Mesodermal cell (in vitro differentiated cells): ENCODE measurements around the gene COL24A1.
"Not testable (repeated sequence)": the region's sequence is repeated elsewhere in the genome, so short reads cannot be mapped to it uniquely, and the experiment has no call there.

Experiments
- H3K27ac ChIP-seq: 2 replicates; pipeline ENCODE4 v1.7.0; 2013; ENCODE audit warnings: mild to moderate bottlenecking, low read depth, low read length, moderate library complexity; ENCODE audit not compliant: severe bottlenecking
- H3K36me3 ChIP-seq: 2 replicates; pipeline ENCODE4 v1.7.1; 2013; ENCODE audit warnings: mild to moderate bottlenecking, low read length, moderate library complexity; ENCODE audit not compliant: control insufficient read depth, insufficient read depth
- H3K4me1 ChIP-seq: one replicate; pipeline ENCODE4 v1.7.1; 2013; ENCODE audit warnings: mild to moderate bottlenecking, low read length; ENCODE audit not compliant: insufficient read depth, control insufficient read depth, poor library complexity, severe bottlenecking
- H3K4me3 ChIP-seq: 2 replicates; pipeline ENCODE4 v1.7.0; 2013; ENCODE audit warnings: low read length, control low read depth, mild to moderate bottlenecking; ENCODE audit not compliant: insufficient read depth, poor library complexity, severe bottlenecking; ENCODE audit errors: extremely low read depth
- H3K9me3 ChIP-seq: 2 replicates; pipeline ENCODE4 v1.7.1; 2013; ENCODE audit warnings: mild to moderate bottlenecking, low read length, moderate library complexity; ENCODE audit not compliant: control insufficient read depth
- WGBS, 2 experiments: methylation state at CpG; one replicate each; pipeline ENCODE4 v1.1.5; 2013; ENCODE audit warnings: missing lambda C conversion rate in 2 of 2; ENCODE audit not compliant: insufficient coverage in 2 of 2; 5-methylcytosine and 5-hydroxymethylcytosine counted together

The COL24A1 gene

GRCh38 chr1:86114236-86114635 is 42.3 kb downstream of the COL24A1 start:
- Histone ChIP-seq H3K27ac (no peak overlapping the region), H3K4me1 (no peaks in the 10 kb centered on the region), H3K36me3 (no peaks in the 10 kb centered on the region), H3K4me3 (no peak overlapping the region), H3K9me3 (no peaks in the 10 kb centered on the region)
- WGBS, 2 experiments = 82 to 97% methylated on average over 1 to 2 of the region's 2 CpGs

GRCh38 chr1:86111590-86111989 is 45.0 kb downstream of the COL24A1 start:
- H3K36me3 ChIP-seq, H3K27ac ChIP-seq, H3K9me3 ChIP-seq, H3K4me3 ChIP-seq, H3K4me1 ChIP-seq: not testable (repeated sequence)
- 83 to 92% methylated on average over 9 to 11 of the region's 12 CpGs for WGBS, 2 experiments

GRCh38 chr1:86110451-86111129 is 46.0 kb downstream of the COL24A1 start:
- 73 to 91% methylated on average over 14 to 29 of the region's 41 CpGs for WGBS, 2 experiments
- no peaks in the 10 kb centered on the region for H3K4me1 ChIP-seq

GRCh38 chr1:86105533-86105866 is 51.1 kb downstream of the COL24A1 start:
- Histone ChIP-seq H3K27ac (no peak overlapping the region), H3K4me1 (no peaks in the 10 kb centered on the region), H3K9me3 (no peaks in the 10 kb centered on the region), H3K4me3 (no peak overlapping the region), H3K36me3 (no peaks in the 10 kb centered on the region)
- WGBS, 2 experiments = 88 to 100% methylated on average over 1 of the region's 2 CpGs

More at GRCh38 chr1:86110451-86111129, 46.0 kb downstream of the COL24A1 start:
- Histone ChIP-seq H3K36me3 (no peaks in the 10 kb centered on the region), H3K4me3 (no peak overlapping the region), H3K27ac (no peak overlapping the region), H3K9me3 (no peaks in the 10 kb centered on the region)

- H3K36me3 ChIP-seq = no peaks in the 10 kb centered on the region
- WGBS, 2 experiments = 88 to 94% methylated on average over 11 to 12 of the region's 12 CpGs
These were observed 51.7 kb downstream of the COL24A1 start for GRCh38 chr1:86104606-86105532.

GRCh38 chr1:86101616-86102015 is 55.0 kb downstream of the COL24A1 start:
- Histone ChIP-seq H3K36me3 (no peaks in the 10 kb centered on the region), H3K9me3 (no peaks in the 10 kb centered on the region)
- 60% methylated on average over 1 of the region's 2 CpGs; no CpG with 5 or more reads in 1 of the 2 experiments for WGBS, 2 experiments

More at GRCh38 chr1:86104606-86105532, 51.7 kb downstream of the COL24A1 start:
- Histone ChIP-seq H3K27ac (no peak overlapping the region), H3K4me1 (no peaks in the 10 kb centered on the region), H3K4me3 (no peak overlapping the region), H3K9me3 (no peaks in the 10 kb centered on the region)

GRCh38 chr1:86100401-86100800 is 56.2 kb downstream of the COL24A1 start:
- H3K4me3 ChIP-seq = no peak overlapping the region
- WGBS, 2 experiments = no CpG with 5 or more reads among the region's 1 CpG
- H3K4me1 ChIP-seq = no peaks in the 10 kb centered on the region
- no peaks in the 10 kb centered on the region for H3K36me3 ChIP-seq
- no peaks in the 10 kb centered on the region for H3K9me3 ChIP-seq
- H3K27ac ChIP-seq = no peak overlapping the region

More at GRCh38 chr1:86101616-86102015, 55.0 kb downstream of the COL24A1 start:
- H3K27ac ChIP-seq = no peak overlapping the region
- no peaks in the 10 kb centered on the region for H3K4me1 ChIP-seq
- no peak overlapping the region for H3K4me3 ChIP-seq

GRCh38 chr1:86089765-86090164 is 66.8 kb downstream of the COL24A1 start:
- Histone ChIP-seq H3K4me3 (no peak overlapping the region), H3K9me3 (no peaks in the 10 kb centered on the region), H3K27ac (no peak overlapping the region), H3K4me1 (no peaks in the 10 kb centered on the region), H3K36me3 (no peaks in the 10 kb centered on the region)
- WGBS, 2 experiments = 86 to 92% methylated on average over 11 to 13 of the region's 16 CpGs

GRCh38 chr1:86085741-86086409 is 70.7 kb downstream of the COL24A1 start:
- WGBS, 2 experiments = 84 to 94% methylated on average over 3 of the region's 3 CpGs
- no peaks in the 10 kb centered on the region for H3K36me3 ChIP-seq
- H3K4me3 ChIP-seq = no peak overlapping the region

GRCh38 chr1:86084998-86085397 is 71.6 kb downstream of the COL24A1 start:
- Histone ChIP-seq H3K4me1 (no peaks in the 10 kb centered on the region), H3K36me3 (no peaks in the 10 kb centered on the region), H3K9me3 (no peaks in the 10 kb centered on the region), H3K4me3 (no peak overlapping the region), H3K27ac (no peak overlapping the region)

More at GRCh38 chr1:86085741-86086409, 70.7 kb downstream of the COL24A1 start:
- no peaks in the 10 kb centered on the region for H3K9me3 ChIP-seq
- H3K27ac ChIP-seq = no peak overlapping the region
- H3K4me1 ChIP-seq = no peaks in the 10 kb centered on the region
